Activated B cell treated with CpG ODN at 0.5 μM for 24 hours (primary cell): ENCODE data around the gene CNP. TPM values are rescaled to one million over a fixed set of nuclear protein-coding genes. Genes with fewer than 3 reads are reported as not detected.
"Not testable (repeated sequence)": the region's sequence is repeated elsewhere in the genome, so short reads cannot be mapped to it uniquely, and the experiment has no call there.

ENCODE experiments used
- ATAC-seq: fragments of 200-7000 bp; cut with Tn5 transposase; one replicate; pipeline ENCODE4 v1.10.0; 2021; ENCODE audit warnings: low read depth, mild to moderate bottlenecking, moderate library complexity
- CTCF ChIA-PET: fragments of 350-600 bp; sonication (Branson Sonifier 250); formaldehyde crosslinking; loops from one replicate; lab custom pipeline; 2021; ENCODE audit warnings: antibody characterized with exemption; lab: Charles Lee
- POLR2A ChIA-PET: fragments of 350-600 bp; sonication (Branson Sonifier 250); formaldehyde crosslinking; loops from one replicate; lab custom pipeline; 2021; ENCODE audit warnings: antibody characterized with exemption; lab: Charles Lee
- DNase-seq: peaks from one replicate; pipeline ENCODE4 v3.0.0; 2022
- H3K27ac Mint-ChIP-seq: one replicate; pipeline ENCODE4 v1.8.0; 2020; ENCODE audit warnings: mixed read lengths
- H3K27me3 Mint-ChIP-seq: one replicate; pipeline ENCODE4 v1.8.0; 2021; ENCODE audit warnings: mixed read lengths
- H3K36me3 Mint-ChIP-seq: one replicate; pipeline ENCODE4 v1.8.0; 2021; ENCODE audit warnings: low read depth, mixed read lengths
- H3K4me1 Mint-ChIP-seq: one replicate; pipeline ENCODE4 v1.8.0; 2021; ENCODE audit warnings: mixed read lengths
- H3K4me3 Mint-ChIP-seq: one replicate; pipeline ENCODE4 v1.8.0; 2020; ENCODE audit warnings: mild to moderate bottlenecking, mixed read lengths
- H3K9me3 Mint-ChIP-seq: one replicate; pipeline ENCODE4 v1.8.0; 2020; ENCODE audit warnings: mixed read lengths
- intact Hi-C: fragments of 100-400 bp; cut with micrococcal nuclease; formaldehyde crosslinking; loops from one replicate; pipeline ENCODE4 v1.15.1; 2024
- total RNA-seq: library from RNA; stranded (reverse); gene quantifications from 2 replicates; pipeline ENCODE4 v1.2.3, GENCODE V29; 2022
- TF ChIP-seq, protein P1 (sequence below): fragments of 200-600 bp; IDR thresholded peaks from one replicate; pipeline ENCODE4 v1.8.0; 2022; ENCODE audit warnings: antibody characterized with exemption, mild to moderate bottlenecking

Gene CNP
- total RNA-seq, 1 donor from 2014 or later: 48.0 TPM

DNA sequence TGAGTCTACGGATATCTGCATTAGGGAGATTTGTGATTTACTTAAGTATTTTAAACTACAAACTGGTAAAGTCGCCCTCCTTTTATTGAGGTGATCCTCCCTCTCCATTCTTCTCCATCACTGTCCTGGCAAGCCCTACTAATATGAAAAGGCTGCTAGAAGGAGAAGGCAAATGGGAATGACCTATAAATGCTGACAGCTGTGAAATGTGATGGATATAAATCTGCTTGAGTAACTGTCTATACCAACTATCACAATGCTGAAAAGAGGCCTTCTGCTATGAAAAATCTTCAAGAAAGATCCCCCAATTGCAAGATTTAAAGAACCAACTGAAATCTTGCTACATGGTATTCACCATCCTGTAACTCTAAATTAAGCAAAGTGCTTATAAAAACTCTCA lies 35.1 kb downstream of the CNP start:
- POLR2A ChIA-PET: interaction anchor here (1.2 to 1.3 kb wide), 2 partner anchors 15 to 134 kb away, joined by 3 read pairs; partner anchors contain the start of gene DNAJC7

DNA sequence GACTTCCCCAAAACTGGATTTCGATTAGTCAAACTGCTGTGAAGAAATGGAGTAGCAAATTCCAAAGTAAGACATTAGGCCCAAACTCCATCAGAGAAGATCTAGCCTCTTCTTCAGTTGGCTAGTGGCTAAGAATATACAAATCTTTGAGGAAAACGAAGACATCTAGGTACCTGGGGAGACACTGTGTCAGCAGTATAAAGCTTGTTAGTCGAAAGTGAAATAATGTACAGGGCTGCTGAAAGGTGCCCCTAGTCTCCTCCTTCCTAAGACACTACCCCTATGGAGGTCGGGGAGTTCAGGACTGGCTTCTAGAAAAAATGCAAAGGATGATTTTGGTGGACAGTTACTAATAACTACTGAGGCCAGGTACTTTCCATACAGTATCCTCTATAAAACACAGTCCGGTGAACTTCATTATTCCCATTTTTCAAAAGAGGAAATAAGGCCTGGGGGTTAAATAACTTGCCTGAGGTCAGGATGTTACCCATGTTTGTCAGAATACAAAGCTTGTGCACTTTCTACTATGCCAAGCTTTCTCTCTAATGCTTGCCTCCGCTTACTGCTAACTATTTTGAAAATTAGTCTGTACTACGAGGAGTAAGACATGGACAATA lies 35.7 kb downstream of the CNP start:
- TF ChIP-seq, protein P1, sequence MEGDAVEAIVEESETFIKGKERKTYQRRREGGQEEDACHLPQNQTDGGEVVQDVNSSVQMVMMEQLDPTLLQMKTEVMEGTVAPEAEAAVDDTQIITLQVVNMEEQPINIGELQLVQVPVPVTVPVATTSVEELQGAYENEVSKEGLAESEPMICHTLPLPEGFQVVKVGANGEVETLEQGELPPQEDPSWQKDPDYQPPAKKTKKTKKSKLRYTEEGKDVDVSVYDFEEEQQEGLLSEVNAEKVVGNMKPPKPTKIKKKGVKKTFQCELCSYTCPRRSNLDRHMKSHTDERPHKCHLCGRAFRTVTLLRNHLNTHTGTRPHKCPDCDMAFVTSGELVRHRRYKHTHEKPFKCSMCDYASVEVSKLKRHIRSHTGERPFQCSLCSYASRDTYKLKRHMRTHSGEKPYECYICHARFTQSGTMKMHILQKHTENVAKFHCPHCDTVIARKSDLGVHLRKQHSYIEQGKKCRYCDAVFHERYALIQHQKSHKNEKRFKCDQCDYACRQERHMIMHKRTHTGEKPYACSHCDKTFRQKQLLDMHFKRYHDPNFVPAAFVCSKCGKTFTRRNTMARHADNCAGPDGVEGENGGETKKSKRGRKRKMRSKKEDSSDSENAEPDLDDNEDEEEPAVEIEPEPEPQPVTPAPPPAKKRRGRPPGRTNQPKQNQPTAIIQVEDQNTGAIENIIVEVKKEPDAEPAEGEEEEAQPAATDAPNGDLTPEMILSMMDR: no peak
- intact Hi-C loops: no loop called here
- ATAC-seq: no peak
- Mint-ChIP-seq H3K4me3 (no peak overlapping the region), H3K27me3 (no peaks in the 10 kb centered on the region), H3K27ac (no peak overlapping the region), H3K9me3 (no peaks in the 10 kb centered on the region), H3K4me1 (peaks cover 16% of the 10 kb centered on the region), H3K36me3 (peaks cover 60% of the 10 kb centered on the region)
- CTCF ChIA-PET: interaction anchor here (1.3 kb wide), 1 partner anchor 18 kb away, joined by 3 read pairs; the partner anchor contains the start of gene NKIRAS2
- no peak for DNase-seq
- POLR2A ChIA-PET: interaction anchor here (0.9 to 1.3 kb wide), 3 partner anchors 15 to 134 kb away, joined by 3 read pairs; partner anchors contain the start of gene DNAJC7

More for the DNA sequence above, 35.1 kb downstream of the CNP start:
- TF ChIP-seq, protein P1: no peak
- H3K36me3 Mint-ChIP-seq: peaks cover 61% of the 10 kb centered on the region
- H3K27me3 Mint-ChIP-seq: no peaks in the 10 kb centered on the region
- H3K27ac Mint-ChIP-seq: no peak overlapping the region
- no peaks in the 10 kb centered on the region for H3K9me3 Mint-ChIP-seq
- DNase-seq (no peak), ATAC-seq (no peak)
- peaks cover 18% of the 10 kb centered on the region for H3K4me1 Mint-ChIP-seq
- CTCF ChIA-PET: no interaction called here
- no peak overlapping the region for H3K4me3 Mint-ChIP-seq
- intact Hi-C loops: no loop called here

DNA sequence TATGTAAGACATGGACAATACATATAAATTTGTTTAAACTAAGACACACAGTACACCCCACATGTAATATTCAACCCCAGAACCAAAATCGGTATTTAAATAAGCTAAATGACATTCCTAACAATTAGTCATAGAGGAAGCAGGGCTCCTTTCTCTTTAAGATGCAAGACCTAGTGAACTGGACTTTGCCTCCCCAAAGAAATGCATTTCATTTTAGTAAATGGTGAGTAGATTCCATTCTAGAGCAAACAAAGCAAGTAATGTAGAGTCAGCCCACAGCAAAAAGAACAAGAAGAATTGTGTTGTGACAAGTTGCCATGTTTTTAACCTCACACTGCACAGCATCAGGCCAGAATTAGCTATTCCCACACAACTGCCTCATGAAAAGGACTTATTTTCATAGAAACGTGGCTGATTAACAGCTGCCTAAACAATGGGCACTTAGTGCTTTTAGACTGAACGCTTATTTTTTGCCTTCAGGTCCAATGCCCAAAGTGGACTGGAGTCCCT lies 36.3 kb downstream of the CNP start:
- TF ChIP-seq, protein P1: no peak
- H3K36me3 Mint-ChIP-seq: peaks cover 54% of the 10 kb centered on the region
- no peak overlapping the region for H3K27ac Mint-ChIP-seq
- ChIA-PET POLR2A (interaction anchor here (0.7 to 1.3 kb wide), 3 partner anchors 14 to 51 kb away, joined by 3 to 7 read pairs (median 3); partner anchors contain the start of gene DNAJC7), CTCF (interaction anchor here (1.3 kb wide), 1 partner anchor 17 kb away, joined by 3 read pairs; the partner anchor contains the start of gene NKIRAS2)
- no peaks in the 10 kb centered on the region for H3K9me3 Mint-ChIP-seq
- no peak for DNase-seq
- no peak for ATAC-seq
- intact Hi-C loops: no loop called here
- H3K4me3 Mint-ChIP-seq: no peak overlapping the region
- no peaks in the 10 kb centered on the region for H3K27me3 Mint-ChIP-seq
- H3K4me1 Mint-ChIP-seq: peaks cover 16% of the 10 kb centered on the region

DNA sequence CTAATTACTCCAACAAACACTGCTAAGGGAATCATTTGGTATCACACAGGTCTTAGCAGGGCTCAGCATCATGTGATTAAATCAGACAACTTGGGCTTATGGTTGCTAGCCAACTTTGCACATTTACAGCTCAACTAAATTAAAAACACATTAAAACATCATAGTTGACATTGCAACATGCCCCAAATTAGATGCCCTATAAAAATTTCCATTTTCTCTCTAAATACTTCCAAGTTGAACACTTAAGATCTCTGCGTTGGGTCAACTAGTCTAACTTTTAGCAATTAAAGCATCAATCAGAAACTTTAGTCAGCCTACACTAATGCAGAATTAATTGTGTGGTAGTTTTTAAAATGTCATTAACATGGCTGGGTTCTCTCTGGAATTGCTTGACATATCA lies 38.6 kb downstream of the CNP start:
- ChIA-PET CTCF (interaction anchor here (1.3 kb wide), 1 partner anchor 15 kb away, joined by 4 read pairs; the partner anchor contains the start of gene NKIRAS2), POLR2A (interaction anchor here (1.0 kb wide), 1 partner anchor 10 kb away, joined by 3 read pairs; no protein-coding TSS in a partner anchor)
- intact Hi-C loops: no loop called here
- H3K9me3 Mint-ChIP-seq: no peaks in the 10 kb centered on the region
- H3K4me1 Mint-ChIP-seq: peaks cover 24% of the 10 kb centered on the region
- no peak overlapping the region for H3K4me3 Mint-ChIP-seq
- DNase-seq (no peak), ATAC-seq (no peak)
- TF ChIP-seq, protein P1: no peak
- no peaks in the 10 kb centered on the region for H3K27me3 Mint-ChIP-seq
- H3K36me3 Mint-ChIP-seq: peaks cover 48% of the 10 kb centered on the region
- no peak overlapping the region for H3K27ac Mint-ChIP-seq

DNA sequence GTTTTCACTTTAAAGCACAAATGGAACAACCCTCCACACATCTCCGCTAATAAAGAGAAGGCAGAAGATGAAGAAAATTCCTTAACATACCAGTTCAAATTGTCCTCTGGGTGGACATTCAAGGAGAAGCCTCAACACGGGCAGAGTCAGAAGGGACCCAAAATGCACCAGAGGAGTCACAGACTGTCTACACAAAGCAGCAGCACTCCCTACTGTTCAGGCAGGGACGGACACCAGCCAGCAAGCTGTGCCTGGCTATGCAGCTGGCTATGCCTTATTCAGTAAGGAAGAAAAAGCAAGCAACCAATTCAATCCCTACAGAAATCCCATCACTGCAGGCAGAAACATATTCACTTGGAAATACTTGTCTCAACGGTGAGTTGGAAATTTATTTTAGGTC lies 42.6 kb downstream of the CNP start:
- no peak overlapping the region for H3K4me3 Mint-ChIP-seq
- no peaks in the 10 kb centered on the region for H3K27me3 Mint-ChIP-seq
- ATAC-seq: no peak
- no peak for DNase-seq
- ChIA-PET POLR2A (interaction anchor here (0.6 kb wide), 1 partner anchor 524 kb away, joined by 3 read pairs; no protein-coding TSS in a partner anchor), CTCF (no interaction called here)
- H3K27ac Mint-ChIP-seq: no peak overlapping the region
- peaks cover 47% of the 10 kb centered on the region for H3K4me1 Mint-ChIP-seq
- TF ChIP-seq, protein P1: no peak
- H3K36me3 Mint-ChIP-seq: peaks cover 28% of the 10 kb centered on the region
- no peaks in the 10 kb centered on the region for H3K9me3 Mint-ChIP-seq
- intact Hi-C loops: no loop called here

DNA sequence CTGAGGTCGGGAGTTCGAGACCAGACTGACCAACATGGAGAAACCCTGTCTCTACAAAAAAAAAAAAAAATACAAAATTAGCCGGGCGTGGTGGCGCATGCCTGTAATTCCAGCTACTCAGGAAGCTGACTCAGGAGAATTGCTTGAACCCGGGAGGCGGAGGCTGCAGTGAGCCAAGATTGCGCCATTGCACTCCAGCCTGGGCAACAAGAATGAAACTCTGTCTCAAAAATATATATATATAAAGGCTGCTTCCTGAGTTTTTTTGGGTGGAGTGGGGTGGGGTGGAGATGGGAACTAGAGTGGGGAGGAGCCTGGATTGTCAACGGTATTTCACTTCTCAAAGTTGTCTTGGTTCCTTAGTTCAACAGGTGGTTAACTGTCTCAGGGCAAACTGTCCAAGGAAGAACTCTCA lies 43.7 kb downstream of the CNP start:
- peaks cover 28% of the 10 kb centered on the region for H3K36me3 Mint-ChIP-seq
- DNase-seq, POLR2A ChIA-PET, ATAC-seq, H3K27me3 Mint-ChIP-seq, H3K9me3 Mint-ChIP-seq, H3K27ac Mint-ChIP-seq, H3K4me3 Mint-ChIP-seq, CTCF ChIA-PET: not testable (repeated sequence)
- intact Hi-C loops: loop anchor here (10.0 kb wide), 1 partner anchor 275 kb away; the partner anchor contains the start of gene STAT5A
- peaks cover 46% of the 10 kb centered on the region for H3K4me1 Mint-ChIP-seq
